ENCODE results near the gene ODF4.

The ODF4 gene

GRCh38 chr17:8362651-8363332 is 23.2 kb downstream of the ODF4 start:
- H3K27ac ChIP-seq = no peak overlapping the region
- H3K27me3 ChIP-seq (ENCODE audit: insufficient read depth, low read depth) = no peaks in the 10 kb centered on the region
- no peaks in the 10 kb centered on the region for H3K4me1 ChIP-seq (ENCODE audit: low read depth, poor library complexity, severe bottlenecking)
- no peak overlapping the region for H2AFZ ChIP-seq (ENCODE audit: low read depth)
- H3K36me3 ChIP-seq (ENCODE audit: insufficient read depth) = no peaks in the 10 kb centered on the region
- no peaks in the 10 kb centered on the region for H3K79me2 ChIP-seq (ENCODE audit: insufficient read depth, low read depth)
- H3K4me3 ChIP-seq (IDR thresholded peaks at IDR 0.05; ENCODE audit: insufficient read depth, low read depth, low read length) = no peak overlapping the region
- H3K9ac ChIP-seq = no peak overlapping the region
- TF ChIP-seq CTCF (conservative IDR thresholded peaks at IDR 0.05; ENCODE audit: low read depth, low read length) = no peak
- H3K4me2 ChIP-seq = no peak overlapping the region
- H4K20me1 ChIP-seq (ENCODE audit: insufficient read depth) = no peaks in the 10 kb centered on the region

GRCh38 chr17:8365143-8365542 is 25.5 kb downstream of the ODF4 start:
- H4K20me1 ChIP-seq (ENCODE audit: insufficient read depth) = no peaks in the 10 kb centered on the region
- TF ChIP-seq CTCF (conservative IDR thresholded peaks at IDR 0.05; ENCODE audit: low read depth, low read length) = no peak
- no peak overlapping the region for H2AFZ ChIP-seq (ENCODE audit: low read depth)
- no peaks in the 10 kb centered on the region for H3K27me3 ChIP-seq (ENCODE audit: insufficient read depth, low read depth)
- H3K9ac ChIP-seq = no peak overlapping the region
- no peaks in the 10 kb centered on the region for H3K79me2 ChIP-seq (ENCODE audit: insufficient read depth, low read depth)
- H3K4me3 ChIP-seq (IDR thresholded peaks at IDR 0.05; ENCODE audit: insufficient read depth, low read depth, low read length) = no peak overlapping the region
- H3K4me1 ChIP-seq (ENCODE audit: low read depth, poor library complexity, severe bottlenecking) = no peaks in the 10 kb centered on the region
- H3K36me3 ChIP-seq (ENCODE audit: insufficient read depth) = no peaks in the 10 kb centered on the region
- no peak overlapping the region for H3K4me2 ChIP-seq
- H3K27ac ChIP-seq = no peak overlapping the region

- no peaks in the 10 kb centered on the region for H3K79me2 ChIP-seq (ENCODE audit: insufficient read depth, low read depth)
These were observed 26.6 kb downstream of the ODF4 start for GRCh38 chr17:8366231-8366630.

GRCh38 chr17:8368193-8368592 is 28.6 kb downstream of the ODF4 start:
- H3K4me2 ChIP-seq = no peak overlapping the region
- no peak overlapping the region for H3K9ac ChIP-seq

More at GRCh38 chr17:8366231-8366630, 26.6 kb downstream of the ODF4 start:
- Histone ChIP-seq H3K4me2 (no peak overlapping the region), H3K27ac (no peak overlapping the region), H3K27me3 (ENCODE audit: insufficient read depth, low read depth) (no peaks in the 10 kb centered on the region), H3K4me3 (IDR thresholded peaks at IDR 0.05; ENCODE audit: insufficient read depth, low read depth, low read length) (no peak overlapping the region), H3K36me3 (ENCODE audit: insufficient read depth) (no peaks in the 10 kb centered on the region), H2AFZ (ENCODE audit: low read depth) (no peak overlapping the region), H3K9ac (no peak overlapping the region), H4K20me1 (ENCODE audit: insufficient read depth) (no peaks in the 10 kb centered on the region), H3K4me1 (ENCODE audit: low read depth, poor library complexity, severe bottlenecking) (no peaks in the 10 kb centered on the region)
- no peak for TF ChIP-seq CTCF (conservative IDR thresholded peaks at IDR 0.05; ENCODE audit: low read depth, low read length)

More at GRCh38 chr17:8368193-8368592, 28.6 kb downstream of the ODF4 start:
- Histone ChIP-seq H3K4me3 (IDR thresholded peaks at IDR 0.05; ENCODE audit: insufficient read depth, low read depth, low read length) (no peak overlapping the region), H2AFZ (ENCODE audit: low read depth) (no peak overlapping the region), H3K27me3 (ENCODE audit: insufficient read depth, low read depth) (no peaks in the 10 kb centered on the region), H3K79me2 (ENCODE audit: insufficient read depth, low read depth) (no peaks in the 10 kb centered on the region), H3K27ac (no peak overlapping the region), H3K36me3 (ENCODE audit: insufficient read depth) (no peaks in the 10 kb centered on the region), H3K4me1 (ENCODE audit: low read depth, poor library complexity, severe bottlenecking) (no peaks in the 10 kb centered on the region), H4K20me1 (ENCODE audit: insufficient read depth) (no peaks in the 10 kb centered on the region)
- TF ChIP-seq CTCF (conservative IDR thresholded peaks at IDR 0.05; ENCODE audit: low read depth, low read length) = no peak
